SK-N-SH (cell line): ENCODE measurements around the gene THSD4. TPM values are rescaled to one million over a fixed set of nuclear protein-coding genes. Genes with fewer than 3 reads are reported as not detected.

Source experiments
- CTCF ChIA-PET: fragments of 300-600, 350-600 bp; formaldehyde crosslinking; extraction: SDS; loops from one replicate; lab custom pipeline; 2021; lab: Yijun Ruan, JAX
- POLR2A ChIA-PET: fragments of 350-600 bp; sonication (Branson Sonifier 250); formaldehyde crosslinking; extraction: SDS; loops from one replicate; lab custom pipeline; 2020; ENCODE audit warnings: antibody characterized with exemption, inconsistent platforms; lab: Yijun Ruan, JAX
- DNase-seq: peaks from one replicate; pipeline ENCODE4 v3.0.0; 2012
- H2AFZ ChIP-seq: fragments of 200-600 bp; sonication (generic); 2 replicates; pipeline ENCODE4 v1.8.1; 2016; ENCODE audit warnings: antibody characterized with exemption, mild to moderate bottlenecking, low read depth
- H3F3A ChIP-seq: fragments of 200-600 bp; sonication (generic); replicated peaks from 2 replicates; pipeline ENCODE3; 2016; ENCODE audit warnings: antibody characterized with exemption, mild to moderate bottlenecking; ENCODE audit not compliant: insufficient read depth
- H3K27ac ChIP-seq, 2 experiments: fragments of 200-500 bp in 1 of 2; fragments of 200-600 bp in 1 of 2; sonication (Bioruptor generic) in 1 of 2; sonication (generic), shearing (Covaris generic) in 1 of 2; 2 replicates each; pipeline versions ENCODE4 v1.5.1 to v1.6.1; 2014 to 2016; ENCODE audit warnings: low read depth in 2 of 2, inconsistent platforms in 1 of 2, low read length in 1 of 2, mild to moderate bottlenecking in 1 of 2, mixed read lengths in 1 of 2
- H3K27me3 ChIP-seq: fragments of 200-600 bp; sonication (generic), shearing (Covaris generic); 2 replicates; pipeline ENCODE4 v1.6.1; 2016; ENCODE audit warnings: mixed run types; ENCODE audit not compliant: insufficient read depth
- H3K36me3 ChIP-seq, 2 experiments: fragments of 200-500 bp in 1 of 2; fragments of 200-600 bp in 1 of 2; sonication (Bioruptor generic) in 1 of 2; sonication (generic) in 1 of 2; replicated peaks in 1 of 2; 2 replicates each; pipeline versions ENCODE3 to v1.5.1; 2014 to 2016; ENCODE audit warnings: low read length in 1 of 2, mild to moderate bottlenecking in 1 of 2; ENCODE audit not compliant: insufficient read depth in 2 of 2, control insufficient read depth in 1 of 2
- H3K4me1 ChIP-seq, 2 experiments: fragments of 200-500 bp in 1 of 2; fragments of 200-600 bp in 1 of 2; sonication (Bioruptor generic) in 1 of 2; sonication (generic), shearing (Covaris generic) in 1 of 2; 2 replicates each; pipeline versions ENCODE4 v1.5.1 to v1.6.1; 2014 to 2016; ENCODE audit warnings: low read depth in 1 of 2, low read length in 1 of 2, mixed run types in 1 of 2; ENCODE audit not compliant: insufficient read depth in 2 of 2, control insufficient read depth in 1 of 2
- H3K4me2 ChIP-seq: fragments of 200-600 bp; sonication (generic), shearing (Covaris generic); 2 replicates; pipeline ENCODE4 v1.6.1; 2017; ENCODE audit warnings: mixed run types
- H3K4me3 ChIP-seq, 2 experiments: fragments of 200-500 bp in 1 of 2; fragments of 200-600 bp in 1 of 2; sonication (Bioruptor generic) in 1 of 2; sonication (generic), shearing (Covaris generic) in 1 of 2; 2 replicates each; pipeline versions ENCODE4 v1.5.1 to v1.8.1; 2014 to 2016; ENCODE audit warnings: low read depth in 2 of 2, inconsistent platforms in 1 of 2, low read length in 1 of 2, mild to moderate bottlenecking in 1 of 2, mixed read lengths in 1 of 2, moderate library complexity in 1 of 2
- H3K79me2 ChIP-seq: fragments of 200-600 bp; sonication (generic); 2 replicates; pipeline ENCODE4 v1.8.1; 2017; ENCODE audit warnings: mild to moderate bottlenecking; ENCODE audit not compliant: insufficient read depth
- H3K9ac ChIP-seq: fragments of 200-600 bp; sonication (generic); 2 replicates; pipeline ENCODE4 v1.6.1; 2017; ENCODE audit warnings: mixed run types
- H3K9me2 ChIP-seq: fragments of 200-600 bp; sonication (generic); 2 replicates; pipeline ENCODE4 v1.6.1; 2017; ENCODE audit warnings: mixed run types
- H3K9me3 ChIP-seq: fragments of 200-600 bp; sonication (generic); 2 replicates; pipeline ENCODE4 v1.6.1; 2017; ENCODE audit warnings: mixed run types, mild to moderate bottlenecking, moderate library complexity
- H4K20me1 ChIP-seq: fragments of 200-600 bp; sonication (generic); 2 replicates; pipeline ENCODE4 v1.6.1; 2017; ENCODE audit warnings: mild to moderate bottlenecking, mixed run types; ENCODE audit not compliant: insufficient read depth
- ELF1 ChIP-seq: IDR thresholded peaks from 2 replicates; pipeline ENCODE4 v1.4.0; 2012
- EP300 ChIP-seq, 2 experiments: IDR thresholded peaks; 2 replicates each; pipeline versions ENCODE4 v1.4.0 to v1.6.1; 2012; ENCODE audit warnings: borderline replicate concordance in 1 of 2, low read depth in 1 of 2, low read length in 1 of 2
- FOXM1 ChIP-seq: IDR thresholded peaks from 2 replicates; pipeline ENCODE4 v1.4.0; 2012; ENCODE audit warnings: low read depth, mild to moderate bottlenecking
- GABPA ChIP-seq: IDR thresholded peaks from 2 replicates; pipeline ENCODE4 v1.4.0; 2012; ENCODE audit warnings: low read depth, mild to moderate bottlenecking
- GATA2 ChIP-seq: sonication (generic); formaldehyde crosslinking; IDR thresholded peaks from 2 replicates; pipeline ENCODE4 v1.5.0; 2020; ENCODE audit warnings: mild to moderate bottlenecking, missing genetic modification reagents
- MAX ChIP-seq: IDR thresholded peaks from 2 replicates; pipeline ENCODE4 v1.4.0; 2012; ENCODE audit warnings: low read depth
- NRF1 ChIP-seq: IDR thresholded peaks from 2 replicates; pipeline ENCODE4 v1.6.1; 2012; ENCODE audit warnings: low read depth, mild to moderate bottlenecking, low read length
- RAD21 ChIP-seq: IDR thresholded peaks from 2 replicates; pipeline ENCODE4 v1.6.1; 2012; ENCODE audit warnings: mild to moderate bottlenecking, low read length
- RCOR1 ChIP-seq: fragments of 150-350 bp; IDR thresholded peaks from 2 replicates; pipeline ENCODE4 v1.6.1; 2017; ENCODE audit warnings: antibody characterized with exemption, low read length
- REST ChIP-seq: IDR thresholded peaks from 2 replicates; pipeline ENCODE4 v1.6.1; 2012; ENCODE audit warnings: mild to moderate bottlenecking, low read depth, low read length, moderate library complexity
- RFX5 ChIP-seq: IDR thresholded peaks from 2 replicates; pipeline ENCODE4 v1.6.1; 2012; ENCODE audit warnings: mild to moderate bottlenecking, improper control_type of control experiment, low read length
- SMC3 ChIP-seq: IDR thresholded peaks from 2 replicates; pipeline ENCODE4 v1.6.1; 2012; ENCODE audit warnings: low read depth, low read length, improper control_type of control experiment
- TCF12 ChIP-seq: IDR thresholded peaks from 2 replicates; pipeline ENCODE4 v1.4.0; 2012
- TEAD4 ChIP-seq: IDR thresholded peaks from 2 replicates; pipeline ENCODE4 v1.4.0; 2012; ENCODE audit warnings: mild to moderate bottlenecking, borderline replicate concordance; ENCODE audit not compliant: insufficient read depth
- YY1 ChIP-seq: IDR thresholded peaks from 2 replicates; pipeline ENCODE4 v1.4.0; 2012; ENCODE audit warnings: low read depth, mild to moderate bottlenecking
- WGBS: methylation state at CpG from one replicate; pipeline ENCODE4 v1.1.6; 2017; ENCODE audit warnings: low lambda C conversion rate; 5-methylcytosine and 5-hydroxymethylcytosine counted together
- polyA plus RNA-seq, 3 experiments: library from polyadenylated mRNA; depleted of rRNA; stranded (reverse); fragments of >200 nt; gene quantifications; 2 replicates each; pipeline ENCODE4 v1.2.3, GENCODE V29; 2012
- TF ChIP-seq, protein P1 (sequence below): IDR thresholded peaks from 2 replicates; pipeline ENCODE4 v1.4.0; 2012; ENCODE audit warnings: low read depth, borderline replicate concordance

The THSD4 gene
- polyA plus RNA-seq, 1 of the 3 experiments (the other 2 are of a cell fraction), result 79.1 TPM

GRCh38 chr15:71543413-71543812 is 428.1 kb downstream of the THSD4 start (continued):
- TF ChIP-seq, protein P1, sequence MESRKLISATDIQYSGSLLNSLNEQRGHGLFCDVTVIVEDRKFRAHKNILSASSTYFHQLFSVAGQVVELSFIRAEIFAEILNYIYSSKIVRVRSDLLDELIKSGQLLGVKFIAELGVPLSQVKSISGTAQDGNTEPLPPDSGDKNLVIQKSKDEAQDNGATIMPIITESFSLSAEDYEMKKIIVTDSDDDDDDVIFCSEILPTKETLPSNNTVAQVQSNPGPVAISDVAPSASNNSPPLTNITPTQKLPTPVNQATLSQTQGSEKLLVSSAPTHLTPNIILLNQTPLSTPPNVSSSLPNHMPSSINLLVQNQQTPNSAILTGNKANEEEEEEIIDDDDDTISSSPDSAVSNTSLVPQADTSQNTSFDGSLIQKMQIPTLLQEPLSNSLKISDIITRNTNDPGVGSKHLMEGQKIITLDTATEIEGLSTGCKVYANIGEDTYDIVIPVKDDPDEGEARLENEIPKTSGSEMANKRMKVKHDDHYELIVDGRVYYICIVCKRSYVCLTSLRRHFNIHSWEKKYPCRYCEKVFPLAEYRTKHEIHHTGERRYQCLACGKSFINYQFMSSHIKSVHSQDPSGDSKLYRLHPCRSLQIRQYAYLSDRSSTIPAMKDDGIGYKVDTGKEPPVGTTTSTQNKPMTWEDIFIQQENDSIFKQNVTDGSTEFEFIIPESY, result no peak
- TF ChIP-seq RAD21 (no peak), ELF1 (no peak), NRF1 (no peak), RCOR1 (no peak), REST (no peak), SMC3 (no peak), EP300 (IDR thresholded peaks at IDR 0.05; ENCODE audit: borderline replicate concordance in 1 of 2, low read depth in 1 of 2, low read length in 1 of 2) (no peak), FOXM1 (no peak), MAX (no peak), GABPA (no peak)

DNA sequence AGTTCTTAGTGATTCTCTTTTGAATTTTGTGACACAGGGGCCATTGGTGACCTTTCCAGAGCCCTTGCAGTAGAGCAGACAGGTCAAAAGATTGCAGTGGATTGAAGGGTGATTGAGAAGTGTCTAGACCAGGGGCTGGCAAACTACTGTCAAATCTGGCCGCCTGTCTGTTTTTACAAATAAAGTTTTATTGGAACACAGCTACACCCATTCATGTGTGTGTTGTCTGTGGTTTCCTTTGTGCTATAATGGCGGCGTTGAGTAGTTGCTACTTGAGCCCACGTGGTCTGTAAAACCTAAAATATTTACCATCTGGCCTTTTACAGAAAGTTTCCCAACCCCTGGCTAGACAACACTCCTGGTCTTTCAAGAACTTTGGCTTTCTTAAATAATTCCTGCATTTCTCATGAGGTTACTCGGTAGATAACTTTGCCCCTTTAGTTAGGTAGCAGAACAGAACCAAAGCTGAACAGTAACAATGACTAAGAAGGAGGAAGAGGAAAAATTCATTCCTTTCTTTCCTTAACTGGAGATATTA is 430.0 kb downstream of the THSD4 start:
- ChIA-PET POLR2A (no interaction called here), CTCF (interaction anchor here (1.9 kb wide), 1 partner anchor 12 kb away, joined by 5 read pairs; no protein-coding TSS in a partner anchor)
- Histone ChIP-seq H3K9me3 (no peaks in the 10 kb centered on the region), H4K20me1 (no peaks in the 10 kb centered on the region), H3K4me1 (peaks cover 0 to 9% of the 10 kb centered on the region in 2 experiments; a peak in 1 of 4 replicates), H2AFZ (no peak overlapping the region), H3K4me2 (no peak overlapping the region), H3K27ac (no peak overlapping the region), H3F3A (no peaks in the 10 kb centered on the region), H3K36me3 (no peaks in the 10 kb centered on the region), H3K9ac (no peak overlapping the region), H3K9me2 (no peaks in the 10 kb centered on the region), H3K4me3 (no peak overlapping the region), H3K79me2 (no peaks in the 10 kb centered on the region), H3K27me3 (no peaks in the 10 kb centered on the region)
- TF ChIP-seq YY1 (no peak), GATA2 (CRISPR knock-in tag) (no peak), TEAD4 (no peak), TCF12 (no peak), RFX5 (no peak)
- 55% methylated on average over 5 of the region's 5 CpGs for WGBS
- no peak for DNase-seq
